Measurements from ENCODE around the gene STXBP6. TPM values are rescaled to one million over a fixed set of nuclear protein-coding genes. Genes with fewer than 3 reads are reported as not detected.

STXBP6 gene
- total RNA-seq, 1 experiment from 2014 or later: 0.27 TPM

DNA sequence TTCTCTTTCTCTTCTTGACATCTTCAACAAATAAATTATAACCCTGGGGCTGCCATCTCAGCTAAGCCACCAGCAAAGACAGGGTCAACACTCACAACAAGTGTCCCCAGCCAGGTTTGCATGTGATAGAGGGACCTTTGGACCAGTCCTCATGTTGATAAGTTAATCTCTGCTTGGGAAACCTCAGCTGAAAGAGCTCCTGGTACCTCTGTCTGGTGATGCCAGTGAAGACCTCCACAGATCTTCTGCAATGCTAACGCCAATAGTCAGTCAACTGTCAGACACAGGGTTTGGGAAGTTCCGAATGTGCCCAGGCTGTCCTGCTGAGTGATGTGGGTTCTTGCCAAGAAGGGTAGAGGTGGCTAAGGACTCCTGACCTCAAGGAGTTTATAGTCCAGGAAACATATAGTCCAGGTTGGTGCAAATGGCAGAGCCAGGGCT lies 236.1 kb downstream of the STXBP6 start:
- no peaks in the 10 kb centered on the region for H3K36me3 ChIP-seq (ENCODE audit: control insufficient read depth in 1 of 2, insufficient read depth in 2 of 2, low read length in 2 of 2)
- TF ChIP-seq, protein P1, sequence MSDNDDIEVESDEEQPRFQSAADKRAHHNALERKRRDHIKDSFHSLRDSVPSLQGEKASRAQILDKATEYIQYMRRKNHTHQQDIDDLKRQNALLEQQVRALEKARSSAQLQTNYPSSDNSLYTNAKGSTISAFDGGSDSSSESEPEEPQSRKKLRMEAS (IDR thresholded peaks at IDR 0.05): no peak
- TF ChIP-seq, protein P2, sequence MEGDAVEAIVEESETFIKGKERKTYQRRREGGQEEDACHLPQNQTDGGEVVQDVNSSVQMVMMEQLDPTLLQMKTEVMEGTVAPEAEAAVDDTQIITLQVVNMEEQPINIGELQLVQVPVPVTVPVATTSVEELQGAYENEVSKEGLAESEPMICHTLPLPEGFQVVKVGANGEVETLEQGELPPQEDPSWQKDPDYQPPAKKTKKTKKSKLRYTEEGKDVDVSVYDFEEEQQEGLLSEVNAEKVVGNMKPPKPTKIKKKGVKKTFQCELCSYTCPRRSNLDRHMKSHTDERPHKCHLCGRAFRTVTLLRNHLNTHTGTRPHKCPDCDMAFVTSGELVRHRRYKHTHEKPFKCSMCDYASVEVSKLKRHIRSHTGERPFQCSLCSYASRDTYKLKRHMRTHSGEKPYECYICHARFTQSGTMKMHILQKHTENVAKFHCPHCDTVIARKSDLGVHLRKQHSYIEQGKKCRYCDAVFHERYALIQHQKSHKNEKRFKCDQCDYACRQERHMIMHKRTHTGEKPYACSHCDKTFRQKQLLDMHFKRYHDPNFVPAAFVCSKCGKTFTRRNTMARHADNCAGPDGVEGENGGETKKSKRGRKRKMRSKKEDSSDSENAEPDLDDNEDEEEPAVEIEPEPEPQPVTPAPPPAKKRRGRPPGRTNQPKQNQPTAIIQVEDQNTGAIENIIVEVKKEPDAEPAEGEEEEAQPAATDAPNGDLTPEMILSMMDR (IDR thresholded peaks at IDR 0.05 in 2 of 3, conservative IDR thresholded peaks at IDR 0.05 in 1 of 3; ENCODE audit: borderline replicate concordance in 1 of 3, insufficient read depth in 1 of 3, low read depth in 2 of 3, low read length in 2 of 3): no peak
- no peak for TF ChIP-seq SP1 (IDR thresholded peaks at IDR 0.05; ENCODE audit: low read depth)
- TF ChIP-seq, protein P3, sequence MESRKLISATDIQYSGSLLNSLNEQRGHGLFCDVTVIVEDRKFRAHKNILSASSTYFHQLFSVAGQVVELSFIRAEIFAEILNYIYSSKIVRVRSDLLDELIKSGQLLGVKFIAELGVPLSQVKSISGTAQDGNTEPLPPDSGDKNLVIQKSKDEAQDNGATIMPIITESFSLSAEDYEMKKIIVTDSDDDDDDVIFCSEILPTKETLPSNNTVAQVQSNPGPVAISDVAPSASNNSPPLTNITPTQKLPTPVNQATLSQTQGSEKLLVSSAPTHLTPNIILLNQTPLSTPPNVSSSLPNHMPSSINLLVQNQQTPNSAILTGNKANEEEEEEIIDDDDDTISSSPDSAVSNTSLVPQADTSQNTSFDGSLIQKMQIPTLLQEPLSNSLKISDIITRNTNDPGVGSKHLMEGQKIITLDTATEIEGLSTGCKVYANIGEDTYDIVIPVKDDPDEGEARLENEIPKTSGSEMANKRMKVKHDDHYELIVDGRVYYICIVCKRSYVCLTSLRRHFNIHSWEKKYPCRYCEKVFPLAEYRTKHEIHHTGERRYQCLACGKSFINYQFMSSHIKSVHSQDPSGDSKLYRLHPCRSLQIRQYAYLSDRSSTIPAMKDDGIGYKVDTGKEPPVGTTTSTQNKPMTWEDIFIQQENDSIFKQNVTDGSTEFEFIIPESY (IDR thresholded peaks at IDR 0.05; ENCODE audit: extremely low read depth, insufficient replicate concordance, low read length): no peak
- TF ChIP-seq POLR2A (IDR thresholded peaks at IDR 0.05; ENCODE audit: borderline replicate concordance, extremely low read depth, insufficient read depth, insufficient read length): no peak
- TF ChIP-seq EGR1 (IDR thresholded peaks at IDR 0.05; ENCODE audit: low read depth): no peak
- no peak for TF ChIP-seq ELF1 (IDR thresholded peaks at IDR 0.05; ENCODE audit: borderline replicate concordance, low read depth)
- no peak for TF ChIP-seq TCF7L2 (IDR thresholded peaks at IDR 0.05; ENCODE audit: borderline replicate concordance, extremely low read depth, insufficient read depth, insufficient read length)
- TF ChIP-seq ZNF274 (IDR thresholded peaks at IDR 0.05; ENCODE audit: low read depth, low read length): no peak
- no peak for TF ChIP-seq POLR2AphosphoS5 (IDR thresholded peaks at IDR 0.05; ENCODE audit: low read depth, low read length)
- no peak for TF ChIP-seq CBX3 (IDR thresholded peaks at IDR 0.05; ENCODE audit: low read depth)
- no peak for TF ChIP-seq FOSL1 (IDR thresholded peaks at IDR 0.05; ENCODE audit: low read depth)
- TF ChIP-seq, protein P4, sequence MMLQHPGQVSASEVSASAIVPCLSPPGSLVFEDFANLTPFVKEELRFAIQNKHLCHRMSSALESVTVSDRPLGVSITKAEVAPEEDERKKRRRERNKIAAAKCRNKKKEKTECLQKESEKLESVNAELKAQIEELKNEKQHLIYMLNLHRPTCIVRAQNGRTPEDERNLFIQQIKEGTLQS (IDR thresholded peaks at IDR 0.05): no peak
- TF ChIP-seq SIN3A (IDR thresholded peaks at IDR 0.05; ENCODE audit: low read depth): no peak
- TF ChIP-seq YY1 (IDR thresholded peaks at IDR 0.05; ENCODE audit: extremely low read depth, insufficient replicate concordance, low read depth, low read length): no peak
- intact Hi-C loops (cut with micrococcal nuclease): no loop called here
- BruUV-seq (replicated peaks): no TSS peak
- H3K4me3 ChIP-seq (replicated peaks in 1 of 2; ENCODE audit: low read depth in 1 of 2, low read length in 2 of 2): no peak overlapping the region
- H3K79me2 ChIP-seq (ENCODE audit: insufficient read depth, low read length): no peaks in the 10 kb centered on the region
- H3K4me2 ChIP-seq (ENCODE audit: low read length): no peak overlapping the region
- ChIA-PET POLR2A (no interaction called here), CTCF (no interaction called here), RAD21 (ENCODE audit: low non-redundant PET in 1 of 2, low total read pairs in 2 of 2, uncharacterized antibody in 2 of 2, unreplicated experiment in 2 of 2) (no interaction called here)
- H3K9me3 ChIP-seq (ENCODE audit: control insufficient read depth in 1 of 2, insufficient read depth in 1 of 2, low read depth in 1 of 2, low read length in 2 of 2): peaks cover 0 to 4% of the 10 kb centered on the region in 2 experiments; a peak in 1 of 4 replicates
- DNase-seq (ENCODE audit: low read depth, low spot score) (no peak), ATAC-seq (no peak)
- H2AFZ ChIP-seq (ENCODE audit: low read depth, low read length, poor library complexity, severe bottlenecking): no peak overlapping the region
- H4K20me1 ChIP-seq (ENCODE audit: insufficient read depth): no peaks in the 10 kb centered on the region
- no peak overlapping the region for H3K9ac ChIP-seq (ENCODE audit: low read length)
- no peaks in the 10 kb centered on the region for H3K27me3 ChIP-seq (ENCODE audit: insufficient read depth, low read length)
- no peaks in the 10 kb centered on the region for H3K9me2 ChIP-seq (ENCODE audit: insufficient read depth)
- H3K27ac ChIP-seq (ENCODE audit: low read depth, low read length): no peak overlapping the region
- no peaks in the 10 kb centered on the region for H3K4me1 ChIP-seq (ENCODE audit: control insufficient read depth in 1 of 2, insufficient read depth in 2 of 2, low read length in 2 of 2)

Data from HCT116 (cell line).